OCI-LY7 (cell line): ENCODE data around the gene PKLR.

Experiments
- EZH2phosphoT487 ChIP-seq: fragments of 200-600 bp; sonication (generic); IDR thresholded peaks from 2 replicates; pipeline ENCODE4 v1.6.1; 2018; ENCODE audit warnings: low read depth, borderline replicate concordance, mild to moderate bottlenecking, mixed run types, antibody characterized with exemption, low read length, moderate library complexity, mixed read lengths
- TF ChIP-seq, protein P1 (sequence below): fragments of 200-600 bp; sonication (generic); conservative IDR thresholded peaks from 2 replicates; pipeline ENCODE4 v1.5.1; 2014; ENCODE audit warnings: mild to moderate bottlenecking, antibody characterized with exemption, low read length, moderate library complexity, mixed read lengths

DNA sequence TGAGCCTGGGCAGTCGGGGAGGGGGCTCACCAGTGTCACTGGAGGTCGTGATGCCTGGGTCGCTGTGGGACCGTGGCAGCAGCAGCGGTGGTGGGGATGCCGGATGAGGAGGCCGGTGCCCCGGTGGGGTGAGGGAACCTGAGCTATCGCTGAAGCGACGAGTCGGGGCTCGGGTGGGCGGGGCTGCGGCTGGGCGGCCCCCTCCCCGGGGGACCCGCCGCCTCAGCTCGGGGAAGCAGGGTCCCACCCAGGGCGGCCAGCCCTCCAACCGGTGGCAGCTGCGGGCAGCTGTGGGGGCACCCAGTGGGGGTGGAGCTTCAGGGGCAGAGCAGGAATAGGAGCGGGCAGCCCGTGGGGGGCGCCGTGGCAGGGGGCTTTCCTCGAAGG, 51.0 kb downstream of the PKLR start:
- TF ChIP-seq, protein P1, sequence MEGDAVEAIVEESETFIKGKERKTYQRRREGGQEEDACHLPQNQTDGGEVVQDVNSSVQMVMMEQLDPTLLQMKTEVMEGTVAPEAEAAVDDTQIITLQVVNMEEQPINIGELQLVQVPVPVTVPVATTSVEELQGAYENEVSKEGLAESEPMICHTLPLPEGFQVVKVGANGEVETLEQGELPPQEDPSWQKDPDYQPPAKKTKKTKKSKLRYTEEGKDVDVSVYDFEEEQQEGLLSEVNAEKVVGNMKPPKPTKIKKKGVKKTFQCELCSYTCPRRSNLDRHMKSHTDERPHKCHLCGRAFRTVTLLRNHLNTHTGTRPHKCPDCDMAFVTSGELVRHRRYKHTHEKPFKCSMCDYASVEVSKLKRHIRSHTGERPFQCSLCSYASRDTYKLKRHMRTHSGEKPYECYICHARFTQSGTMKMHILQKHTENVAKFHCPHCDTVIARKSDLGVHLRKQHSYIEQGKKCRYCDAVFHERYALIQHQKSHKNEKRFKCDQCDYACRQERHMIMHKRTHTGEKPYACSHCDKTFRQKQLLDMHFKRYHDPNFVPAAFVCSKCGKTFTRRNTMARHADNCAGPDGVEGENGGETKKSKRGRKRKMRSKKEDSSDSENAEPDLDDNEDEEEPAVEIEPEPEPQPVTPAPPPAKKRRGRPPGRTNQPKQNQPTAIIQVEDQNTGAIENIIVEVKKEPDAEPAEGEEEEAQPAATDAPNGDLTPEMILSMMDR = no peak
- TF ChIP-seq EZH2phosphoT487 = no peak
